HG02571 (cell line): ENCODE measurements around the gene IZUMO1.
"Not testable (repeated sequence)": the region's sequence is repeated elsewhere in the genome, so short reads cannot be mapped to it uniquely, and the experiment has no call there.

Experiments
- ATAC-seq: cut with Tn5 transposase; IDR thresholded peaks from one replicate; pipeline ENCODE4 v1.9.1; 2021; ENCODE audit warnings: mild to moderate bottlenecking, moderate library complexity; ENCODE audit not compliant: unreplicated experiment

The IZUMO1 gene

DNA sequence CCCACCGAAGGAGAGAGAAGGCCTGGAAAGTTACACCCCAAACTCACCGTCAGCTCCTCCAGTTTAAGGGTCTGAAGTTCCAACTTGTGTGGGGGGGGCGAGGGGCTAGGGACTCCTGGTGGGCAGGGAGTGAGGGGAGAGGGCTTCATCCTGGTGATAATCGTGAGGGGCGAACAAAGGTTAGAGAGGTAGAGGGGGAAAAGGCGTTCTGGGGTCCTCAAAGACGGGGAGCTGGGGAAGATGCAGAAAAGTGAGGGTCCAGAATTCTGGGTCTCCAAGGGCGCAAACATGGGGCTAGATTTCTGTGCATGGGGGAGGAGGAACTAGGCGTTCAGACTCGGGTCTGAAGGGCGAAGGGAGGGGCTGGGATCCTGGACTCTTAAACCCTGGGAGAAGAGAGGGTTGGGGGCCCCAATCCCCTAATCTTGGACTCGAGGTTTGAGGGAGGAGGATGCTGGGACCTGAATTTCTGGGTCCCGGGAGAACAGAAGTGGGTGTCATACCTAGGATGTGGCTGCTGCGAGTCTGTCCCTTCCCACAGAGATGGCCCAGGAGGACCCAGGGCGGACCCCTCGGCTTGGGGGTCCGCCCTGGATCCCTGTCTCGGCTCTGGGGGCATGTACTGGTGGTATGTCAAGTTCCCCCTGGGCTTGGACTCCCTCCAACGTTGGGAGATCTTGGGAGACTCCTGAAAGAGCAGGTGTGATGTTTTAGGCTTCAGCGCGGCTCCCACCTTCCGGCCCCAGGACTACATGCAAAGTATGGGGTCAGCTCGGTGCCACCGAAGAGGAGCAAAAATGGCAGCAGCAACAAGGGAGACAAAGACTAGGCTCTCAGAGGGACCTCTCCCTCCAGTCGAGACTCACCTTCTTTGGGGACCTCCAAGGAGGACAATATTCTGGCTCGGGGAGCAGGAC, 31.7 kb downstream of the IZUMO1 start:
- ATAC-seq = no peak

DNA sequence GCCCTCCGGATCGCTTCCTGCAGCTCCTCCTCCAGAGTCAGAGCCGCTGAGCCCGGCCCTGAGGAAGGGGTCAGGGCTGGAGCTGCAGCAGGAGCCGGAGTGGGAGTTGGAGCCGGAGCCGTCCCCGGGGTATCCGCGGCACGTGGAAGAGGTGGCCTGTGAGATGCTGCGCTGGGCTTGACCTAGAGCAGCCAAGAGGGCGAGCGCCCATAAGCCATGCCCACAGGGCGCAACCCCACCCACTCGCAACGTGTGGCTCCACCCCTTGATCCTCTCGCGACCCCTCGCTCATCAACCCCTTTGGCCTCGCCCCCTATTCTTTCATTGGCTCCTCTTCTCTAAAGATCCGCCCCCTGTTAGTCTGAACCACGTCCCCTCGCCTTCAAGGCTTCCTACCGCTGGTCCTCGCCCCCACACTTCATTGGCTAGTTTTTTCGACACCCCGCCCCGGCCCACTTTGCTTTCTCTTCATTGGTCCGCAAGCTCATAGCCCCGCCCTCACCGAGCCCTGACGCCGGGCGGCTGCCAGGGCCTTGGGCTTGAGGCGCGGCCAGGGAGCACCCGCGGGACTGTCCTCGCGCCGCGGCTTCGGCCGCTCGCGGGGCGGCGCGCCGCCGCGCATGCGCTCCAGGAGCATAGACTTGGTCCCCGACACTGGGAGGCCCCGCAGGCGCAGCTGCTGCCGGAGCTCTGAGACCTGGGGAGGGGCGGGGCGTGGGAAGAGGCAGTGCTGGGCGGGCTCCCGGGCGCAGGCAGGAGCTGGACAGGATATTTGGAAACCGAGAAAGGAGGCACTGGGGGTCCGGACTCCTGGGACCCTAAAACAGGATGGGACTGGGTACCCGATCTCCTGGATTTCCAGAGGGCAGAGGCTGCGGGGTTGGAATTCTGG, 32.6 kb downstream of the IZUMO1 start:
- peak; percentile 81 for ATAC-seq

DNA sequence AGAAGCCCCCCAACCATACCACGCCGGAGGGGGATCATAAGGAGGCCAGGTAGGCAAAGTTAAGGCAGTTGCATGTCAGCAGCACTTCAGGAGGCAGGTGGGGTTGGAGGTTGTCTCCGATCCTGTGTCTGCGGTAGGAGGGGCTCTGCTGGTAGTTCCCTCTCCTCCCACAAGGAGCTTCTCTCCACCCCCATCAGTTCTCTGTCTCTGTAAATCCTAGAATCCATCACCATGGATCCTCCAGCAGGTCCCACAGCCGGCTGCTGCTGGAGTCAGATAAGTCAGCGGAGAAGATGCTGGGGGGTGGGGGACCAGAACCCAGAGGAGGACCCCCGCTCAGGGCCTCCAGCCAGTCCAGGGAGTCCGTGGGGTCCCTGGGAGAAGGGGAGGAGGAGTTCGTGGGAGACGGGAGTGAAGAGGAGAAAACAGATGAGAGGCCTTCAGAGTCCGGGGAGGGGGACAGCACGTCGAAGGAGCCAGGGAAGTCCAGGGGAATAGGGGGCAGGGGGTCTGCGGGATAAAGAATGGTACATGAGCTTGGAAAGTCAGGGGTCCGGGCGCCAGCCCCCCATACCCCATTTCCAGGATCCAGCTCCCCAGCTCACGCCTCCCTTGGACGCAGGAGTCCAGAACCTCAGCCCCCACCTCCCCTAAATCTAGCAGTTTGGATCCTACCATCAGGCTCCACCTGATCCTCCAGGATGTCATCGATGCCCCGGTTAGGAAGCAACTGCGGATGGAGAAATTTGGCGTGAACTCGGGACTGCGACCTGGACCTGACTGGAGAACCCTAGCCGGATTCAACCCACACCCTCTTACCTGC, 33.5 kb downstream of the IZUMO1 start:
- no peak for ATAC-seq

DNA sequence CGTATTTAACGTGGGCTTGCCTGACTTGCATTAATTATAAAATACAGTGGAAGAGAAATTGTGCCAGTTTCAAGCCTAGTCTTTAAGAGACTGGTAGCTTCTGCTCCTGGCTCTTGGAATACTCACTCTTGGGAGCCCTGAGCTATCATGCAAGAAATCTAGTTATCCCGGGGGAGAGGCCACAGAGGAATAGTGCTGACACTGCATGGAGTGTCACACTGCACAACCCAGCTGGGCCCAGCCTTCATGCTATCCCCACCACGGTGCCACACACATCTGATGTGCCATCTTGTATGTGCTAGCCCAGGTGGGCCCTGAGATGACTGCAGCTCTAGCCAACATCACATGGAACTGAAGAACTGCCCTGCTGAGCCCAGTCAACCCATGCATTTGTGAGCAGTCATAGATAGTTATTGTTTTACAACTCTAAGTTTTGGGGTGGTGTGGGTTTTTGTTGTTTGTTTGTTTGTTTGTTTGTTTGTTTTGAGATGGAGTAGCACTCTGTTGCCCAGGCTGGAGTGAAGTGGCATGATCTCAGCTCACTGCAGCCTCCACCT, 35.5 kb downstream of the IZUMO1 start:
- no peak for ATAC-seq

DNA sequence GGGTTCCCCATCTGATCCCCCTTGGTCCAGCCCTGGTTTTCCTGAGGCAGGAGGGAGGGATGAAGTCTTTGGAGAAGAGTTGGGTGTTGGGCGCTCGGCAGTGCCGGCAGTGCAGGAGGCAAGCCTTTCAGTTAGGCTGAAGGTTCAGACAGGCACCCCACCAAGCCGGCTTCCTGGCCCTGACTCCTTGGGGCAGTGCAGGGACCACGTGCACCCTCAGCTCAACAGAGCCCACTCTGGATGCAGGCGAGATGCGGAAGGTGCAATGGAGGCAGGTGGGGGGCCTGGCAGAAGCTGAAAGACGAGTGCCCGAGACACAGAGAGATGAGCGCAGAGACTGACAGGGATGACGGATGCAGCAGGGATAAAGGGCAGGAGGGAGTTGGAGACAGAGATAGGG, 38.2 kb downstream of the IZUMO1 start:
- ATAC-seq = no peak

DNA sequence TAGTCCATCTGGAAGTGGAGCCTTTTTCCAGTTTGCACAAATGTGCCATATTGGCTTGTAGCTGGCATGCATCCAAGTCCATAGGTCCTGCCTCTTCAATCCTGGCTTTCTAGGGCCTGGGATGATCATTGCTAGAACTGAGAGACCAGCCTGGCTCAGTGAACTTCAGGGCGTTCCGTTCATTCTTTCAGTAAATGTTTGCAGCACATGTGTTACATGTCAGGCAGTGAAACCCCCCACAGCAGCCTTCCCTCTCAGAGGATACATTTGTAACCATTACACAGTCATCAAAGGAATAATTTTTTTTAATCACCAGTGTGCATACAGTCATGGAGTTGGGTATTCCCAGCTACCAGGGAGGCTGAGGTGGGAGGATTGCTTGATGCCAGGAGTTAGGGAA, 41.3 kb downstream of the IZUMO1 start:
- ATAC-seq = no peak

DNA sequence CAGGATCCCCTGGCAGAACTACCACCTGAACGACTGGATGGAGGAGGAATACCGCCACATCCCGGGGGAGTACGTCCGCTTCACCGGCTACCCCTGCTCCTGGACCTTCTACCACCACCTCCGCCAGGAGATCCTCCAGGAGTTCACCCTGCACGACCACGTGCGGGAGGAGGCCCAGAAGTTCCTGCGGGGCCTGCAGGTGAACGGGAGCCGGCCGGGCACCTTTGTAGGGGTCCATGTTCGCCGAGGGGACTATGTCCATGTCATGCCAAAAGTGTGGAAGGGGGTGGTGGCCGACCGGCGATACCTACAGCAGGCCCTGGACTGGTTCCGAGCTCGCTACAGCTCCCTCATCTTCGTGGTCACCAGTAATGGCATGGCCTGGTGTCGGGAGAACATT, 43.4 kb downstream of the IZUMO1 start:
- ATAC-seq = no peak

DNA sequence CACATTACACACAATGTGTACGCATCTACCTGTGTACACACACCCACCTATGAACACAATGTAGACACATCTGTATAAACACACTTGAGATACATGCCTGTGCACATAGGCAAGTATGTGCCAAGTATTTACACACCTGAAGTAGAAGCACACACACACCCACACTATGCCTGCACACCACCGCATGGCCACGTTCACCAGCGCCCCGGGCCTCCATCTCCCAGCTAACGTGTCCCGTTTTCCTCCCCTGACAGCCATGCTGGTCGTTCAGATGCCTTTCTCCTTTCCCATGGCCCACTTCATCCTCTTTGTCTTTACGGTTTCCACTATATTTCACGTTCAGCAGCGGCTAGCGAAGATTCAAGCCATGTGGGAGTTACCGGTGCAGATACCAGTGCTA, 44.0 kb downstream of the IZUMO1 start:
- no peak for ATAC-seq

DNA sequence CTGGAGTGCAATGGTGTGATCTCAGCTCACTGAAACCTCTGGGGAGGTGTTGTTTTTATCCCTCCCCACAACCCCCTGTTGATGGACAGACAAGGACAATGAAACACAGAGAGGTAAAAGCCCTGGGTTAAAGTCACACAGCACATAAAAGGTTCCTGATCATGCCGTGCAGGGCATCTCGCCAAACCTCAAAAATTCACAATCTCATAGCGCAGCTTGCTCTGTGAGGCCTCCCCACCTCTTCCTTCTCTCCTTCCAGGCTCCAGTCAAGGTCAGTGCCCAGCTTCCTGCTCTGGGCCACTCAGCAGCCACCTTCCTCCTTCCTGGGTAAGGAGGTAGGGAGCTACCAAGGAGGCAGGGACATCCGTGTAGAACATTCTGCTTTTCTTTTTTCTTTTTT, 48.7 kb downstream of the IZUMO1 start:
- ATAC-seq = no peak

DNA sequence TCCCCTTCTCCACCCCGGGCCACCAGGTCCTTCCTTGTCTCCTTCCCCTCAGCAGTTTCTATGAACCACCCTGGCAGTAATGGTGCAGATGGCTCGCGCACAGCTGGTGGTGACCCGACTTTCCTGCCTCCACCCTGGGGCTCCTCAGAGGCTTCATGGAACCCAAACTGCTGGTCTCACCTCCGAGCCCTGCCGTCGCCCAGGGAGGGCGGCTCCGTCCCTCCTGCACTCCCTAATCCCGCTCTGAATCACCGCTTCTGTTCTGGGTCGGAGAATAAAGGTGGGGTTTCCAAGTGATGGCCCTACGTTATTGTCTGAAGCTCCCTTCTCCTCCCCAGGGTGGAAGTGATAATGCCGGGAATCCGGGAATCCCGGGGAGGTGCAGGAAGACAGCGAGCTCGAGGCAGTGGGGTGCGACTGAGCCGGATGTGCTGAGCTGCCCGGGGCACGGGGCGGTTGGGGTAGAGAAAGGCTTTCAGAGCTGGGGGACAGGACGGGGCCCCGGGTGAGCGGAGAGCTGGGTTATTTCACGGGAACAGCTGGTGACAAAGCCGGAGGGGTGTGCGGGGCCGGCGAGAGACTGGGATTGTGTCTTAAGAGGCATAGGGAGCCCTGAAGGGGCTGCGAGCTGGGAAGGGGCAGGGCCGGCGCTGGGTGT, 50.2 kb downstream of the IZUMO1 start:
- ATAC-seq = no peak

DNA sequence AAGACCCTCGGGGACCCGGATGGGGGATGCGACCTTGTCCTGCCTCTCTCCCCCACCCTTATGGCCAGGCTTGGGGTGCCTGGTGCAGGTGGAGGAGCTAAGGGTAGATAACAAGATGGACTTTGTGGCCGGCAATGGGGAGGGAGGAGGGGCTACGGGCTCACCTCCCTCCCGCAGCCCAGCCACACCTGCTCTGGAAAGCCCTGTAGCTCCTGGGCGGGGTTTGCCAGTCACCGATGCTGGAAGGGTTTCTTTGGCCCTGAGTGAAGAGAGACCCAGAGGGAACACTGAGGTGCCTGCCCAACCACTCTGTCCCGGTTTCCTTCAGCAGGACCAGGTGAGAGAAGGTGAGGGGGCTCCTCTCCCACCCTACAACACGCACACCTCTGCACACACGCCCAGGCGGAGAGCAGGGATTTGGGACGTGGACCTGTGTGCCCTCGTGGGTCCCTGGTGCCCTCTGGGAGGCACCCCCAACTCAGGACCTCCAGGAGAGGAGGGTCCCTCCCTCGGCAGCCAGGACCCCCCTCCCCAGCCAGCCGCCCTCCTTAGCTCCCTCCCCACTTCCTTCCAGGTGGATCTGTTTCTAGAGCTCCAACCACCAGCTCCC, 50.9 kb downstream of the IZUMO1 start, which contains the start of gene FUT2:
TSS of gene FUT2 (plus strand) at position 229 of the 610 bp plus-strand sequence. CDS start 6,986 bp downstream, outside the sequence.
- no peak for ATAC-seq

DNA sequence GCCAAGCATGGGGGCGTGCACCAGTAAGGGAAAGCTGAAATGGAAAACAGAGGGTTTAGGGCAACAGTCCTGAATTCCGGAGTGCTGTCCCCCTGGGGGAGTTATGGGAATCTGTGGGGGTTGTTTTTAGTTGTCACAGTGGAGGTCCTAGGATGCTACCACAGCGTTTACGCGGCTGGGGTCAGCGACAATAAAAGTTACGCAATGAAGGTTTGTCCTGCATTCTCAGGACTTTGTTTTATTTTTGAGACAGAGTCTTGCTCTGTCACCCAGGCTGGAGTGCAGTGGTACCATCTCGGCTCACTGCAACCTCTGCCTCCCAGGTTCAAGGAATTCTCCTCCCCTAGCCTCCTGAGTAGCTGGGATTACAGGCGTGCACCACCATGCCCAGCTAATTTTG, 53.1 kb downstream of the IZUMO1 start:
- ATAC-seq = not testable (repeated sequence)
